Adipose tissue (tissue), 3 donors: ENCODE data around the gene PQBP1. TPM values are rescaled to one million over a fixed set of nuclear protein-coding genes. Genes with fewer than 3 reads are reported as not detected.

Source experiments
- H3K27ac ChIP-seq: one replicate; pipeline ENCODE4 v1.5.1; 2013; ENCODE audit warnings: low read depth, low read length
- WGBS, 3 donors: extraction: QIAGEN DNeasy Blood & Tissue Kit; methylation state at CpG; one replicate each; pipeline ENCODE4 v1.1.7; 2013; 5-methylcytosine and 5-hydroxymethylcytosine counted together
- polyA plus RNA-seq, 3 donors: library from polyadenylated mRNA; stranded (reverse); fragments of 200-250 nt; gene quantifications; one replicate each; pipeline ENCODE4 v1.2.3, GENCODE V29; 2013
- donor health status: healthy with polysubstance abuse.
- donor health status: Bipolar disorder and iron deficiency.
- donor health status: healthy.

The PQBP1 gene
- polyA plus RNA-seq, 3 donors, result 60.3 to 78.0 (median 68.9) TPM

GRCh38 chrX:48942895-48943294 is 45.2 kb downstream of the PQBP1 start:
- no peak overlapping the region for H3K27ac ChIP-seq
- 70 to 88% (median 80%) methylated on average over 2 of the region's 2 CpGs for WGBS, 3 donors

GRCh38 chrX:48945517-48946348 is 48.0 kb downstream of the PQBP1 start:
- WGBS, 3 donors, result 45 to 59% (median 52%) methylated on average over 6 to 8 of the region's 8 CpGs
- H3K27ac ChIP-seq, result no peak overlapping the region

- 71 to 100% (median 93%) methylated on average over 1 of the region's 1 CpG for WGBS, 3 donors
Measured at GRCh38 chrX:48948589-48948988, 50.9 kb downstream of the PQBP1 start.

More at GRCh38 chrX:48948589-48948988, 50.9 kb downstream of the PQBP1 start:
- H3K27ac ChIP-seq, result no peak overlapping the region

Other genes starting within 250 kb of the PQBP1 start
- 10 to 100 TPM in 1 of 3 donors, 1 to 10 TPM in 2; 1.6 to 11.7 (median 9.6) TPM for gene WAS, start 214.1 kb upstream of the PQBP1 start, polyA plus RNA-seq
- gene SUV39H1, start 201.2 kb upstream of the PQBP1 start, polyA plus RNA-seq, result 1 to 10 TPM; 2.8 to 5.7 (median 2.9) TPM
- under 1 TPM in 1 of 3 donors, not detected in 2; 0.22 TPM for gene GLOD5, start 136.2 kb upstream of the PQBP1 start, polyA plus RNA-seq
- under 1 TPM in 1 of 3 donors, not detected in 2; 0.07 TPM for gene GATA1, start 111.3 kb upstream of the PQBP1 start, polyA plus RNA-seq
- gene HDAC6, start 95.9 kb upstream of the PQBP1 start, polyA plus RNA-seq, result 10 to 100 TPM; 26.1 to 55.8 (median 41.2) TPM
- not detected for gene ERAS, start 71.4 kb upstream of the PQBP1 start, polyA plus RNA-seq
- 10 to 100 TPM in 1 of 3 donors, 1 to 10 TPM in 1, not detected in 1; 1.8 to 53.2 TPM for gene PCSK1N, start 62.3 kb upstream of the PQBP1 start, polyA plus RNA-seq
- gene TIMM17B, start 162 bp upstream of the PQBP1 start, polyA plus RNA-seq, result 10 to 100 TPM; 33.0 to 46.0 (median 35.0) TPM
- gene SLC35A2, start 13.7 kb downstream of the PQBP1 start, polyA plus RNA-seq, result 10 to 100 TPM; 11.0 to 22.1 (median 15.8) TPM
- gene PIM2, start 21.1 kb downstream of the PQBP1 start, polyA plus RNA-seq, result 1 to 10 TPM; 2.9 to 4.8 (median 3.5) TPM
- 10 to 100 TPM; 17.6 to 37.9 (median 31.4) TPM for gene OTUD5, start 59.7 kb downstream of the PQBP1 start, polyA plus RNA-seq
- gene KCND1, start 73.9 kb downstream of the PQBP1 start, polyA plus RNA-seq, result 1 to 10 TPM in 2 of 3 donors, under 1 TPM in 1; 0.46 to 4.7 (median 1.0) TPM
- gene GRIPAP1, start 104.3 kb downstream of the PQBP1 start, polyA plus RNA-seq, result 10 to 100 TPM; 13.8 to 25.9 (median 22.2) TPM
- gene TFE3, start 145.4 kb downstream of the PQBP1 start, polyA plus RNA-seq, result 10 to 100 TPM; 14.9 to 83.9 (median 71.1) TPM
- gene CCDC120, start 161.1 kb downstream of the PQBP1 start, polyA plus RNA-seq, result 1 to 10 TPM; 1.4 to 3.8 (median 2.4) TPM
- 10 to 100 TPM in 2 of 3 donors, 1 to 10 TPM in 1; 5.9 to 25.4 (median 15.8) TPM for gene PRAF2, start 176.1 kb downstream of the PQBP1 start, polyA plus RNA-seq
- gene WDR45, start 182.0 kb downstream of the PQBP1 start, polyA plus RNA-seq, result 10 to 100 TPM; 49.9 to 92.9 (median 88.5) TPM
- gene GPKOW, start 225.8 kb downstream of the PQBP1 start, polyA plus RNA-seq, result 10 to 100 TPM in 2 of 3 donors, 1 to 10 TPM in 1; 8.7 to 19.0 (median 12.9) TPM